Measurements from ENCODE around the gene IL12RB2.
A peak's percentile ranks its signal among the peaks of the same experiment; 100 is the strongest.

The IL12RB2 gene

GRCh38 chr1:67307251-67308060 is at the start of gene IL12RB2:
IL12RB2 (plus strand) TSS chr1:67307873; CDS start chr1:67320369, 12,496 bp downstream.
- DNase-seq (ENCODE audit: low read depth, low spot score): no peak
- H3K9ac ChIP-seq (ENCODE audit: insufficient read length, low read depth): peak within 1 kb of the TSS; percentile 69
- H3K27me3 ChIP-seq (ENCODE audit: insufficient read depth, insufficient read length): peaks cover 26% of the 10 kb centered on the region
- no peaks in the 10 kb centered on the region for H3K4me1 ChIP-seq (ENCODE audit: insufficient read depth, insufficient read length)
- no peaks in the 10 kb centered on the region for H3K9me3 ChIP-seq (ENCODE audit: insufficient read depth, low read length)
- H3K36me3 ChIP-seq (ENCODE audit: insufficient read depth, insufficient read length, low read length): no peaks in the 10 kb centered on the region
- H3K4me3 ChIP-seq (ENCODE audit: insufficient read length, low read depth): peak within 1 kb of the TSS; percentile 36
- no peak for TF ChIP-seq ZNF274 (IDR thresholded peaks at IDR 0.05; ENCODE audit: low read depth, low read length)
- peak; percentile 42 for TF ChIP-seq SUZ12 (IDR thresholded peaks at IDR 0.05; ENCODE audit: extremely low read depth, insufficient read depth, insufficient read length)

- no peak overlapping the region for H3K4me3 ChIP-seq (ENCODE audit: insufficient read length, low read depth)
- H3K9ac ChIP-seq (ENCODE audit: insufficient read length, low read depth): no peak overlapping the region
- no peaks in the 10 kb centered on the region for H3K9me3 ChIP-seq (ENCODE audit: insufficient read depth, low read length)
- no peak for TF ChIP-seq YY1 (IDR thresholded peaks at IDR 0.05; ENCODE audit: insufficient read depth, insufficient read length)
- no peaks in the 10 kb centered on the region for H3K4me1 ChIP-seq (ENCODE audit: insufficient read depth, insufficient read length)
- no peaks in the 10 kb centered on the region for H3K27me3 ChIP-seq (ENCODE audit: insufficient read depth, insufficient read length)
- H3K36me3 ChIP-seq (ENCODE audit: insufficient read depth, insufficient read length, low read length): no peaks in the 10 kb centered on the region
- DNase-seq (ENCODE audit: low read depth, low spot score): no peak
These were observed 46.0 kb upstream of the IL12RB2 start for GRCh38 chr1:67261680-67262079.

- Histone ChIP-seq H3K27me3 (ENCODE audit: insufficient read depth, insufficient read length) (no peaks in the 10 kb centered on the region), H3K36me3 (ENCODE audit: insufficient read depth, insufficient read length, low read length) (no peaks in the 10 kb centered on the region), H3K9ac (ENCODE audit: insufficient read length, low read depth) (no peak overlapping the region), H3K4me1 (ENCODE audit: insufficient read depth, insufficient read length) (no peaks in the 10 kb centered on the region), H3K4me3 (ENCODE audit: insufficient read length, low read depth) (no peak overlapping the region), H3K9me3 (ENCODE audit: insufficient read depth, low read length) (no peaks in the 10 kb centered on the region)
- no peak for DNase-seq (ENCODE audit: low read depth, low spot score)
- TF ChIP-seq ZNF274 (IDR thresholded peaks at IDR 0.05; ENCODE audit: low read depth, low read length) (no peak), SUZ12 (IDR thresholded peaks at IDR 0.05; ENCODE audit: extremely low read depth, insufficient read depth, insufficient read length) (no peak), YY1 (IDR thresholded peaks at IDR 0.05; ENCODE audit: insufficient read depth, insufficient read length) (no peak)
These were observed 44.9 kb upstream of the IL12RB2 start for GRCh38 chr1:67262735-67263134.

- DNase-seq (ENCODE audit: low read depth, low spot score): no peak
- no peaks in the 10 kb centered on the region for H3K27me3 ChIP-seq (ENCODE audit: insufficient read depth, insufficient read length)
- no peak overlapping the region for H3K9ac ChIP-seq (ENCODE audit: insufficient read length, low read depth)
- no peaks in the 10 kb centered on the region for H3K9me3 ChIP-seq (ENCODE audit: insufficient read depth, low read length)
- H3K4me3 ChIP-seq (ENCODE audit: insufficient read length, low read depth): no peak overlapping the region
- no peaks in the 10 kb centered on the region for H3K36me3 ChIP-seq (ENCODE audit: insufficient read depth, insufficient read length, low read length)
- TF ChIP-seq YY1 (IDR thresholded peaks at IDR 0.05; ENCODE audit: insufficient read depth, insufficient read length): no peak
- TF ChIP-seq SUZ12 (IDR thresholded peaks at IDR 0.05; ENCODE audit: extremely low read depth, insufficient read depth, insufficient read length): no peak
- no peak for TF ChIP-seq ZNF274 (IDR thresholded peaks at IDR 0.05; ENCODE audit: low read depth, low read length)
- no peaks in the 10 kb centered on the region for H3K4me1 ChIP-seq (ENCODE audit: insufficient read depth, insufficient read length)
These were observed 43.5 kb upstream of the IL12RB2 start for GRCh38 chr1:67264152-67264551.

- no peaks in the 10 kb centered on the region for H3K27me3 ChIP-seq (ENCODE audit: insufficient read depth, insufficient read length)
- H3K4me3 ChIP-seq (ENCODE audit: insufficient read length, low read depth): no peak overlapping the region
- H3K4me1 ChIP-seq (ENCODE audit: insufficient read depth, insufficient read length): no peaks in the 10 kb centered on the region
- DNase-seq (ENCODE audit: low read depth, low spot score): no peak
- H3K36me3 ChIP-seq (ENCODE audit: insufficient read depth, insufficient read length, low read length): no peaks in the 10 kb centered on the region
- no peaks in the 10 kb centered on the region for H3K9me3 ChIP-seq (ENCODE audit: insufficient read depth, low read length)
- TF ChIP-seq ZNF274 (IDR thresholded peaks at IDR 0.05; ENCODE audit: low read depth, low read length) (no peak), YY1 (IDR thresholded peaks at IDR 0.05; ENCODE audit: insufficient read depth, insufficient read length) (no peak), SUZ12 (IDR thresholded peaks at IDR 0.05; ENCODE audit: extremely low read depth, insufficient read depth, insufficient read length) (no peak)
- no peak overlapping the region for H3K9ac ChIP-seq (ENCODE audit: insufficient read length, low read depth)
These were observed 42.8 kb upstream of the IL12RB2 start for GRCh38 chr1:67264899-67265298.

GRCh38 chr1:67269061-67269460 is 38.6 kb upstream of the IL12RB2 start:
- no peaks in the 10 kb centered on the region for H3K4me1 ChIP-seq (ENCODE audit: insufficient read depth, insufficient read length)
- no peak overlapping the region for H3K9ac ChIP-seq (ENCODE audit: insufficient read length, low read depth)
- TF ChIP-seq SUZ12 (IDR thresholded peaks at IDR 0.05; ENCODE audit: extremely low read depth, insufficient read depth, insufficient read length) (no peak), ZNF274 (IDR thresholded peaks at IDR 0.05; ENCODE audit: low read depth, low read length) (no peak)
- no peak for DNase-seq (ENCODE audit: low read depth, low spot score)
- H3K9me3 ChIP-seq (ENCODE audit: insufficient read depth, low read length): peaks cover 16% of the 10 kb centered on the region; the same call in 1 of the 2 replicates
- no peaks in the 10 kb centered on the region for H3K27me3 ChIP-seq (ENCODE audit: insufficient read depth, insufficient read length)
- no peaks in the 10 kb centered on the region for H3K36me3 ChIP-seq (ENCODE audit: insufficient read depth, insufficient read length, low read length)
- no peak overlapping the region for H3K4me3 ChIP-seq (ENCODE audit: insufficient read length, low read depth)

- H3K36me3 ChIP-seq (ENCODE audit: insufficient read depth, insufficient read length, low read length): no peaks in the 10 kb centered on the region
- TF ChIP-seq YY1 (IDR thresholded peaks at IDR 0.05; ENCODE audit: insufficient read depth, insufficient read length): no peak
- no peak for TF ChIP-seq ZNF274 (IDR thresholded peaks at IDR 0.05; ENCODE audit: low read depth, low read length)
- no peak for TF ChIP-seq SUZ12 (IDR thresholded peaks at IDR 0.05; ENCODE audit: extremely low read depth, insufficient read depth, insufficient read length)
- H3K9me3 ChIP-seq (ENCODE audit: insufficient read depth, low read length): peaks cover 16% of the 10 kb centered on the region; the same call in 1 of the 2 replicates
- H3K27me3 ChIP-seq (ENCODE audit: insufficient read depth, insufficient read length): no peaks in the 10 kb centered on the region
- H3K9ac ChIP-seq (ENCODE audit: insufficient read length, low read depth): no peak overlapping the region
- H3K4me1 ChIP-seq (ENCODE audit: insufficient read depth, insufficient read length): no peaks in the 10 kb centered on the region
- DNase-seq (ENCODE audit: low read depth, low spot score): no peak
- H3K4me3 ChIP-seq (ENCODE audit: insufficient read length, low read depth): no peak overlapping the region
These were observed 37.1 kb upstream of the IL12RB2 start for GRCh38 chr1:67270541-67270940.

All from NT2/D1 (cell line).